CD14-positive monocyte (primary cell): ENCODE measurements around the gene MED12L. TPM values are rescaled to one million over a fixed set of nuclear protein-coding genes. Genes with fewer than 3 reads are reported as not detected.

ENCODE experiments used
- DNase-seq, 3 donors: peaks; one replicate each; pipeline ENCODE4 v3.0.0-alpha.2; 2011 to 2022
- H2AFZ ChIP-seq: 2 replicates; pipeline ENCODE4 v1.6.0; 2012; ENCODE audit warnings: mild to moderate bottlenecking, low read depth, low read length, inconsistent platforms; ENCODE audit not compliant: insufficient read depth, poor library complexity, severe bottlenecking
- H3K27ac ChIP-seq, 2 donors: 1 replicate in 1 of 2; 2 replicates in 1 of 2; pipeline ENCODE4 v1.5.1; 2012 to 2013; ENCODE audit warnings: low read length in 2 of 2, control low read depth in 1 of 2, inconsistent platforms in 1 of 2, low read depth in 1 of 2, mild to moderate bottlenecking in 1 of 2
- H3K27me3 ChIP-seq, 2 donors: one replicate each; pipeline versions ENCODE4 v1.6.0 to v1.6.1; 2011 to 2013; ENCODE audit warnings: low read length in 2 of 2; ENCODE audit not compliant: control insufficient read depth in 2 of 2, insufficient read depth in 2 of 2
- H3K36me3 ChIP-seq, 2 donors: replicated peaks in 1 of 2; 1 replicate in 1 of 2; 2 replicates in 1 of 2; pipeline versions ENCODE4 v1.5.1 to v1.6.1; 2012 to 2013; ENCODE audit warnings: low read length in 2 of 2, control low read depth in 1 of 2, inconsistent platforms in 1 of 2, mild to moderate bottlenecking in 1 of 2; ENCODE audit not compliant: insufficient read depth in 2 of 2, control insufficient read depth in 1 of 2
- H3K4me1 ChIP-seq, 2 donors: 1 replicate in 1 of 2; 2 replicates in 1 of 2; pipeline versions ENCODE4 v1.5.1 to v1.6.1; 2012 to 2013; ENCODE audit warnings: low read length in 2 of 2, control low read depth in 1 of 2, inconsistent platforms in 1 of 2, mild to moderate bottlenecking in 1 of 2, moderate library complexity in 1 of 2; ENCODE audit not compliant: insufficient read depth in 2 of 2, control insufficient read depth in 1 of 2
- H3K4me2 ChIP-seq: replicated peaks from 2 replicates; pipeline ENCODE3; 2012; ENCODE audit warnings: low read length, moderate library complexity, mild to moderate bottlenecking; ENCODE audit not compliant: poor library complexity, severe bottlenecking; ENCODE audit errors: extremely low read depth
- H3K4me3 ChIP-seq, 3 experiments: fragments of 200-600 bp in 1 of 3; sonication (generic) in 1 of 3; replicated peaks in 1 of 3; 1 replicate in 2 of 3; 2 replicates in 1 of 3; pipeline ENCODE4 v1.5.1; 2011 to 2013; ENCODE audit warnings: low read length in 3 of 3, mild to moderate bottlenecking in 3 of 3, control low read depth in 2 of 3, low read depth in 2 of 3, inconsistent platforms in 1 of 3, moderate library complexity in 1 of 3
- H3K79me2 ChIP-seq: 2 replicates; pipeline ENCODE4 v1.6.0; 2012; ENCODE audit warnings: mild to moderate bottlenecking, control low read depth, inconsistent platforms, low read length, moderate library complexity; ENCODE audit not compliant: insufficient read depth
- H3K9ac ChIP-seq: 2 replicates; pipeline ENCODE4 v1.6.0; 2017; ENCODE audit warnings: low read length, mild to moderate bottlenecking; ENCODE audit not compliant: insufficient read depth, poor library complexity, severe bottlenecking
- H3K9me3 ChIP-seq, 2 donors: replicated peaks in 1 of 2; 1 replicate in 1 of 2; 2 replicates in 1 of 2; pipeline versions ENCODE4 v1.5.1 to v1.6.1; 2012 to 2013; ENCODE audit warnings: low read length in 2 of 2, control low read depth in 1 of 2; ENCODE audit not compliant: control insufficient read depth in 1 of 2, insufficient read depth in 1 of 2
- H4K20me1 ChIP-seq: 2 replicates; pipeline ENCODE4 v1.6.0; 2012; ENCODE audit warnings: mild to moderate bottlenecking, low read length, control low read depth, moderate library complexity; ENCODE audit not compliant: insufficient read depth
- H3K27ac Mint-ChIP-seq, 7 donors: one replicate each; pipeline ENCODE4 v1.8.0; 2020; ENCODE audit warnings: mild to moderate bottlenecking in 7 of 7, mixed read lengths in 7 of 7, moderate library complexity in 6 of 7, inconsistent platforms in 2 of 7
- H3K27me3 Mint-ChIP-seq, 3 donors: one replicate each; pipeline ENCODE4 v1.8.0; 2021 to 2022; ENCODE audit warnings: low read depth in 3 of 3, mild to moderate bottlenecking in 3 of 3, mixed read lengths in 3 of 3, moderate library complexity in 3 of 3, inconsistent platforms in 1 of 3
- H3K36me3 Mint-ChIP-seq, 2 donors: one replicate each; pipeline ENCODE4 v1.8.0; 2020; ENCODE audit warnings: mixed read lengths in 2 of 2, inconsistent platforms in 1 of 2, mild to moderate bottlenecking in 1 of 2
- H3K4me1 Mint-ChIP-seq: one replicate; pipeline ENCODE4 v1.8.0; 2020; ENCODE audit warnings: mild to moderate bottlenecking, mixed read lengths
- H3K4me3 Mint-ChIP-seq, 2 donors: one replicate each; pipeline ENCODE4 v1.8.0; 2020; ENCODE audit warnings: mild to moderate bottlenecking in 2 of 2, mixed read lengths in 2 of 2, moderate library complexity in 1 of 2
- H3K9me3 Mint-ChIP-seq, 7 donors: one replicate each; pipeline ENCODE4 v1.8.0; 2020 to 2022; ENCODE audit warnings: mixed read lengths in 7 of 7, mild to moderate bottlenecking in 6 of 7, moderate library complexity in 6 of 7, inconsistent platforms in 2 of 7
- WGBS: methylation state at CpG from one replicate; pipeline ENCODE4 v1.1.5; 2013; ENCODE audit warnings: missing lambda C conversion rate; ENCODE audit not compliant: insufficient coverage; 5-methylcytosine and 5-hydroxymethylcytosine counted together
- intact Hi-C, 2 donors: fragments of 100-400 bp; cut with micrococcal nuclease; formaldehyde crosslinking; loops; one replicate each; pipeline versions ENCODE4 v1.15.0 to v1.15.1; 2023
- polyA plus RNA-seq, 3 donors: library from polyadenylated mRNA; depleted of rRNA in 1 of 3; unstranded in 2 of 3; stranded (reverse) in 1 of 3; fragments of 300-500 nt in 2 of 3; fragments of >200 nt in 1 of 3; fragmentation: Illumina TruSeq in 2 of 3; gene quantifications; 1 replicate in 2 of 3; 2 replicates in 1 of 3; pipeline ENCODE4 v1.2.3, GENCODE V29; 2012 to 2021
- TF ChIP-seq, protein P1 (sequence below): fragments of 200-600 bp; IDR thresholded peaks from one replicate; pipeline ENCODE4 v1.8.0; 2022; ENCODE audit warnings: antibody characterized with exemption, mild to moderate bottlenecking

The MED12L gene
- polyA plus RNA-seq, 3 donors = 0.12 to 0.29 TPM; not detected in 1

DNA sequence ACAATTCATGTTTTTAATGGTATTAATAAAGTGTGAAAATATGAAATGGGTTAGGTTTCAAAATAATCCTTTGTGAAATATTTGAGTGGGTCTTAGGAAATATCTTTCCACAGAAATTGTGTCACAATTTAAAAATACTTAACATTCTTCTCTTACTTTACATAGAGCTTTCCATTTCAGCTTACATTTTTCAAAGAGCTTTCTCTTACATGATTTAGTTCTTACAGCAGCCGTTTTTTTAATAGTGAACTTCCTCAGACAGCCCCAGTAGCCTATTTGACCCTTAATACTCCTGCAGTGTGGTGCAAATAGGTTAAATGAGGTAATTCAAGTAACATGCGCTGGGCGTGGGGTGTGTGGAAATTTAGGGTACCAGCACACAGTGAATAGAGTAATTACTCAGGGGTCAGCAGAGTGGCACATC is 277.3 kb downstream of the MED12L start:
- no peaks in the 10 kb centered on the region for H3K9me3 ChIP-seq
- Mint-ChIP-seq H3K27me3 (no peaks in the 10 kb centered on the region), H3K9me3 (no peaks in the 10 kb centered on the region), H3K27ac (peak overlapping the region; percentile 72 to 92 (median 85)), H3K36me3 (no peaks in the 10 kb centered on the region), H3K4me3 (peak overlapping the region; percentile 9 to 62), H3K4me1 (peaks cover 32% of the 10 kb centered on the region)
- H3K79me2 ChIP-seq = no peaks in the 10 kb centered on the region
- peak overlapping the region; percentile 8 for H2AFZ ChIP-seq
- peak; percentile 55 to 64 (median 55) for DNase-seq
- H3K4me2 ChIP-seq = peak overlapping the region; percentile 58
- TF ChIP-seq, protein P1, sequence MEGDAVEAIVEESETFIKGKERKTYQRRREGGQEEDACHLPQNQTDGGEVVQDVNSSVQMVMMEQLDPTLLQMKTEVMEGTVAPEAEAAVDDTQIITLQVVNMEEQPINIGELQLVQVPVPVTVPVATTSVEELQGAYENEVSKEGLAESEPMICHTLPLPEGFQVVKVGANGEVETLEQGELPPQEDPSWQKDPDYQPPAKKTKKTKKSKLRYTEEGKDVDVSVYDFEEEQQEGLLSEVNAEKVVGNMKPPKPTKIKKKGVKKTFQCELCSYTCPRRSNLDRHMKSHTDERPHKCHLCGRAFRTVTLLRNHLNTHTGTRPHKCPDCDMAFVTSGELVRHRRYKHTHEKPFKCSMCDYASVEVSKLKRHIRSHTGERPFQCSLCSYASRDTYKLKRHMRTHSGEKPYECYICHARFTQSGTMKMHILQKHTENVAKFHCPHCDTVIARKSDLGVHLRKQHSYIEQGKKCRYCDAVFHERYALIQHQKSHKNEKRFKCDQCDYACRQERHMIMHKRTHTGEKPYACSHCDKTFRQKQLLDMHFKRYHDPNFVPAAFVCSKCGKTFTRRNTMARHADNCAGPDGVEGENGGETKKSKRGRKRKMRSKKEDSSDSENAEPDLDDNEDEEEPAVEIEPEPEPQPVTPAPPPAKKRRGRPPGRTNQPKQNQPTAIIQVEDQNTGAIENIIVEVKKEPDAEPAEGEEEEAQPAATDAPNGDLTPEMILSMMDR = no peak
- WGBS = no CpG with 5 or more reads among the region's 3 CpGs
- peak overlapping the region in 1 of 3 experiments; percentile 35 for H3K4me3 ChIP-seq
- H3K9ac ChIP-seq = no peak overlapping the region
- no peaks in the 10 kb centered on the region for H3K36me3 ChIP-seq
- no peaks in the 10 kb centered on the region for H3K27me3 ChIP-seq
- peaks cover 29% of the 10 kb centered on the region in 2 donors for H3K4me1 ChIP-seq
- H3K27ac ChIP-seq = peak overlapping the region; percentile 10 to 64
- H4K20me1 ChIP-seq = no peaks in the 10 kb centered on the region
- intact Hi-C loops = no loop called here

DNA sequence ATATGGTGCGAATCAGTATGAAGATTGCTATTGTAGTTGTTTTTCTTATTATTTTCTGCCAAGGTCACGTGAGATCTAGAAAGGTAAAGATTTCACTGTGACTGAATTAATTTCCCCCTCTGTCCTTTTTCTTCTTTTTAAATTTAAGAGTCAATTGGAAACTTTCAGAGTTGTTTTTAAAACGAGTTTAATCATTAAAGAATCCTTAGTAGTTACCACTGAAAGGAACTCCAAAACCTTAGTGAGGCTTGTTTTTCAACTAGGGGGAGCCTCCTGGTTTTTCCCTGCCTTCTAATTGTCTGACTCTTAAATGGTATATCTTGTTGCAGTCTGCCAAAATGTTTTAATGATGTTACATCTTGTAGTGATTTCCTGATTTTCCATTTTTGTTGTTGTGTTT is 281.5 kb downstream of the MED12L start:
- Histone ChIP-seq H4K20me1 (no peaks in the 10 kb centered on the region), H3K9ac (no peak overlapping the region), H3K4me2 (no peak overlapping the region), H3K9me3 (no peaks in the 10 kb centered on the region), H3K27ac (no peak overlapping the region), H2AFZ (no peak overlapping the region), H3K4me3 (no peak overlapping the region), H3K36me3 (no peaks in the 10 kb centered on the region), H3K79me2 (no peaks in the 10 kb centered on the region), H3K27me3 (no peaks in the 10 kb centered on the region), H3K4me1 (peaks cover 22 to 23% of the 10 kb centered on the region in 2 donors)
- intact Hi-C loops = no loop called here
- no peak overlapping the region for H3K4me3 Mint-ChIP-seq
- no CpG with 5 or more reads among the region's 3 CpGs for WGBS
- H3K9me3 Mint-ChIP-seq = no peaks in the 10 kb centered on the region
- no peak for DNase-seq
- no peak overlapping the region for H3K27ac Mint-ChIP-seq
- H3K36me3 Mint-ChIP-seq = no peaks in the 10 kb centered on the region
- TF ChIP-seq, protein P1 = no peak
- peaks cover 21% of the 10 kb centered on the region for H3K4me1 Mint-ChIP-seq
- no peaks in the 10 kb centered on the region for H3K27me3 Mint-ChIP-seq
